GM12875 (cell line): ENCODE measurements around the gene SOX5.
"Not testable (repeated sequence)": the region's sequence is repeated elsewhere in the genome, so short reads cannot be mapped to it uniquely, and the experiment has no call there.

ENCODE experiments used
- H3K4me3 ChIP-seq: one replicate; pipeline ENCODE4 v1.5.1; 2011; ENCODE audit warnings: low read depth, low read length, control low read depth
- CTCF ChIP-seq: IDR thresholded peaks from 2 replicates; pipeline ENCODE4 v1.5.1; 2011; ENCODE audit warnings: low read depth, mild to moderate bottlenecking, control low read depth, inconsistent platforms, low read length, moderate library complexity, borderline replicate concordance; ENCODE audit not compliant: insufficient read depth

The SOX5 gene

GRCh38 chr12:23533265-23533664, 416.2 kb downstream of the SOX5 start:
- TF ChIP-seq CTCF: no peak
- H3K4me3 ChIP-seq: no peak overlapping the region

DNA sequence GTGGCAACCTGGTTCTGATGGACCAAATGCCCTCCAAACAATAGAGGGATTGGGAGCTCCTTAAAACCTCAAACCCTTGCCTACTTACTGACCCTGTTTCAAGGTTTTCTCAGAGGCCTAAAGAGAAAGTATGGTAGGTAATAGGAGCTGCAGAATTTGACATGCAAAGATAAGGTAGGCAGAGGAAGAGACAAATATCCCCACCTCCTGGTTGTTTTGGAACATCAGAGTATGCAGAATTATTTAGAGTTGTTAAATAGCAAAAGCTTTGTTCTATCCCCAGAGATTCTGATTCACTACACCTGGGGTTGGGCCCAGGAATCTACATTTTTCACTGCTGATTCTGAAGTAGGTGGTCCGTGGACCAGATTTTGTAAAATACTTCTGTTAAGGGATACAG, 421.2 kb downstream of the SOX5 start:
- H3K4me3 ChIP-seq: no peak overlapping the region
- no peak for TF ChIP-seq CTCF

- no peak for TF ChIP-seq CTCF
- H3K4me3 ChIP-seq: no peak overlapping the region
Measured at GRCh38 chr12:23525450-23526072, 423.9 kb downstream of the SOX5 start.

DNA sequence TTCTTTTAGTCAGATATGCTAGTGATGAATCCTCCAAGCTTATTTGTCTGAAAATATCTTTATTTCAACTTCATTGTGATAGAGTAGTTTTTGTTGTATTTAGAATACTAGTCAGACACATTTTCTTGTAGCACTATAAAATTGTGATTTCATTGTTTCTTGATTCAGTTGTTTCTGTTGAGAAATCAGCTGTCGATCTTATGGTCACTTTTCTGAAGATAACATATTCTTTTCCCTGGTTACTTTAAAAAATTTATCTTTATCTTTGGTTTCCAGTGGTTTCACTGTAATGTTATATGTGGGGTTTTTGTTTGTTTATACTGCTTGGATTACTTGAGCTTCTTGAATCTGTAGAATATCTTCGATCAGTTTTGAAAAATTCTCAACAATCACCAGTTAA, 426.1 kb downstream of the SOX5 start:
- no peak overlapping the region for H3K4me3 ChIP-seq
- TF ChIP-seq CTCF: no peak

GRCh38 chr12:23519444-23519843, 430.0 kb downstream of the SOX5 start:
- H3K4me3 ChIP-seq: not testable (repeated sequence)

- not testable (repeated sequence) for H3K4me3 ChIP-seq
Measured at GRCh38 chr12:23515785-23516184, 433.7 kb downstream of the SOX5 start.

GRCh38 chr12:23510484-23510883, 439.0 kb downstream of the SOX5 start:
- TF ChIP-seq CTCF: no peak
- H3K4me3 ChIP-seq: no peak overlapping the region

DNA sequence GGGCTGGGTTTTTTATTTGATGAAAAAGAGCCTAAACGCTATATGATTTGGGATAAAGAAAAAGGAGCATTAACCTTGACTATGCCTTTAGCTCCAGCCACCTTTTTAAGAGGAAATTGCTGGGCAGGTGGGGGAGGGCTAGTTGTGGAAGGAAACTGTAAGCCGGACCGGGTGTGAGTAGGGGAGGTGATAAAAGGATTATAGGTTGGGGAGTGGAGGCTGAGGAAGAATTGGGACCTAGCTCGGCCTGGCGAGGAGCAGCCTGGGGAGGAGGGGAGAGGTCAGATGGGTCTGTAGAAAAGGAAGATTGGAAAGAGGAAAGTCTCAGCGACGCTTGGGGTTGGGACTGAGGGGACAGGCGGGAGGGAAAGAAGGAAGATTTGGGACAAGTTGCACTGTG, 439.6 kb downstream of the SOX5 start:
- not testable (repeated sequence) for H3K4me3 ChIP-seq

GRCh38 chr12:23507785-23508184, 441.7 kb downstream of the SOX5 start:
- H3K4me3 ChIP-seq: not testable (repeated sequence)

GRCh38 chr12:23505736-23506135, 443.7 kb downstream of the SOX5 start:
- not testable (repeated sequence) for H3K4me3 ChIP-seq
